ENCODE results near the gene NFIX.

The NFIX gene

DNA sequence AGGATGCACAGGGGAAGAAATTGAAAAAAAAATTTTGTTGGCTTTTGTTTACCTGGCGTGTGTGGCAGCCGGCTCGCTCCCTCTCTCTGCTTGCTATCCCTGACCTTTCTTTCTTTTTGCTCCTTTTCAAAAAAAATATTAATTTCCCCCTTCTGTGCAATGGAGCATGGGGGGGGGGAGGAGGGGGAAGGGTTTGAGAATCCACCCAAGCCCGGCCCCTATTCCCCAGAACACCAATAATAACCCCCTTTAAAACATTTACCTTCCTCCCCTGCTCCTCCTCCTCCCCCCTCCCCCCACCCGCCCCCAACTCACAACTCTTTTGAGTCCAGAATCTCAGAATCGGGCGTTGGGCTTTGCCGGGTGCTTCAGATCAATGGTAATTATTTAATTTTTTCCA is 28.4 kb downstream of the NFIX start:
- DNase-seq, result no peak

DNA sequence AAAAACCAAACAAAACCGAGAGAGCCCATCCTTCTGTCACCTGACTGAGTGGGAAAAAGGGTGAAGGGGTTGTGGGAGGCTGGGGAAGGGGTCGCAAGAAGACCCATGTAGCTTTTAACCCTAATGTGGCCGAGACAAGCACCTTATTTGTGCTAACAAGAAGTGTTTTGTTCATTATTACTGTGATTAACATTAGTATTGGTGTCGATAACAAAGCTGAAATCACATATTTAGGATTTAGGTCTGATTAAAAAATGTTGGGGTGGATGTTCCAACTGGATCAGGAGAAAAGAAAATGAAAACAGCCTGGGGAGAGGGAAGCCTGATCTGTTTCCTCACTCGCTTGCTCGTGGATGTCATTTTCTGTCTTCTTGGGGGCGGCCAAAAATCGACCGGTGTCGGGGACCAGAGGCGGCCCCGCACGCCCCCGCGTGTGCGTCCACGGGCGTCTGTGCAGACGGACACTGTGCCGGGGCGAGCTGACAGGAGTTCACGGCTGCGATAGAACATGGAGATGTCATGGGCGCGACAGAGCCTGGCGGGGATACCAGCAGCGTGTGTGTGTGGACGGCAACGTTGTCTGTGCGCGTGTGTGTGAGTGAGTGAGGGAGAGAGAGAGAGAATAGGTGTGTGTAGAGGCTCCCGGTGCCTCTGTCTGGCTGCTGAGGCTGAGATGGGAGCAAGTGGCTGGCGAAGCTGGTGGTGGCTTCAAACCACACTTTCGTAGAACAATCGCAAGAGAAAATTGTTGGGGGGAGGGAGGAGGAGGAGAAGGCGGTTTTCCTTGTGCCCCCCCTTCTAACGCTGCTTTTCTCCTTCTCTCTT is 29.1 kb downstream of the NFIX start:
- no peak for DNase-seq

DNA sequence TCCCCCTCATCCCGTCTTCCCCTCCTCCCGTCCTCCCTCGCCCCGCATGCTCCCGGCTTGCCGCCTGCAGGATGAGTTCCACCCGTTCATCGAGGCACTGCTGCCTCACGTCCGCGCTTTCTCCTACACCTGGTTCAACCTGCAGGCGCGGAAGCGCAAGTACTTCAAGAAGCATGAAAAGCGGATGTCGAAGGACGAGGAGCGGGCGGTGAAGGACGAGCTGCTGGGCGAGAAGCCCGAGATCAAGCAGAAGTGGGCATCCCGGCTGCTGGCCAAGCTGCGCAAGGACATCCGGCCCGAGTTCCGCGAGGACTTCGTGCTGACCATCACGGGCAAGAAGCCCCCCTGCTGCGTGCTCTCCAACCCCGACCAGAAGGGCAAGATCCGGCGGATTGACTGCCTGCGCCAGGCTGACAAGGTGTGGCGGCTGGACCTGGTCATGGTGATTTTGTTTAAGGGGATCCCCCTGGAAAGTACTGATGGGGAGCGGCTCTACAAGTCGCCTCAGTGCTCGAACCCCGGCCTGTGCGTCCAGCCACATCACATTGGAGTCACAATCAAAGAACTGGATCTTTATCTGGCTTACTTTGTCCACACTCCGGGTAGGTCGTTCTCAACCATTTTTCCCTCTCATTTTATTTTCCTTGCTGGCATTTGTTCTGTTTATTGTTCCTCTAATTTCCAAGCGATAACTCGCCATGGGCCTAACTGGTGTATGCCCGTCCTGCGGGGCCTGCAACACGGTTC is 29.8 kb downstream of the NFIX start:
- DNase-seq, result no peak

DNA sequence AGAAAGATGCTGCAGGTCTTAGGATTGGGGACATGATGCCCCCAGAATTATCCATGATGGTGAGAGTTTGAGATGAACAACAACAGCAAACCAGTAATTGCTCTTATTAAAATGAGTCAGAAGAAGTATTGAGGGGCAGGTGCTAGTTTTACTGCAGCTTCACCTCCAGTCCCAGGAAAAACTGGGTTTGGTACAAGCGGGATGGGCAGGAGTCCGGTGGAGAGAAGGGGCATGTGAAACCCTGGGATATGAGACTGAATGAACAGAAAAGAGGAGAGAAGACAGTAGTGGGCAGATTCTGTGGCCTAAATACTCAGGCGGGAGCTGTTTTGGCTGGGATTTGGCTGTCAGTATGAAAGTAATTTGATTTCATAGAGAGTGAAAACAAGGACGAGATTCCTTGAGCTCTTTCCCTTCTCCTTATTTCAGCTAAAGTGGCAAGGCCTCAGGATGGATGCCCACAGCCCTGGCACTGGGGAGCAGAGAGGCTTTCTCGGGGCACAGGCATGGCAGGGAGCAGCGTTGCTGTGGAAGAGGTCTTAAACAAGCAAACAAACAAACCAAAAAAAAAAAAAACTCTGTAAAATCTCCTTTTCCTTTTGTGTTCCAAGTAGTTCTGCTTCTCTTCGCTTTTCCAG is 30.7 kb downstream of the NFIX start:
- DNase-seq, result no peak

DNA sequence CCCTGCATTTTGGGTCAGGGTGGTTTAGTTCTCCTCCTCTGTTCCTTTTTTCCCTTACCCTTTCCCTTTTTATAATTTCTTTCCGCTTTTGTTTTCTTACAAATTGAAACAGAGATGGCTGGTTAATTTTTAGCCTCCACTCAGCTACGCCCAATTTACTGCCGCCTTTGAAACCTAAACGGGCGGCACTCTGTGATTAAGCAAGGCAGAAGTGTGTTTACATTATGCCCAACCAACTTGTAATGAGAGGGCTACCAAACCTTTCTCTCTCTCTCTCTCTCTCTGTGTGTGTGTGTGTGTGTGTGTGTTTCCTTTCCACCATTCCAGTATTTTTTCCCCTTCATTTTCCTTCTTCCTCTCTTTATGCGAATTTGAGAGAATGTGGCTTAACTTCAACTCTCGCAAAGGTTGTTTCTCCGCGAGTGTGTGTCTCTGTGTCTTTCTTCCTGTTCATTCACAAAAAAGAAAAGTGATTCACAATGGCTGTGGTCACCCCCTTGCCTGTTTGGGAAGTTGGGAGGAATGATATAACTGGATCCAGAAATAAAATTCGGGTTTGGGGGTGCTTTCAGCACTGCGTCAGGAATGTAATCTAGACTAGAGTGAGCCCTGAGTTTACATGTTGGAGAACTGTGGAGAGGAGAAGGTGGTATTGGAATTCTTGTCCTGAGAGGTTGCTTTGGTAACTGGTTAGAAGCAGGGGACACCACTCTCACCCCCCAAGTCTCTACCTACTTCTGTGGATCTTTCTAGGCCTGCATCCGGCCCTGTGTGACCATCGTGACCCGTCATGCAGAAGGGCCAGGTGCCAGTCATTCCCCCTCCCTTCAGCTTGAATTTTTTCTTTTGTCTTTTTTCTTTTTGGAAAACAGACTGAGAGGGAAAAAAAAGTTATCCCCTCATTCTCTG is 31.4 kb downstream of the NFIX start:
- no peak for DNase-seq

DNA sequence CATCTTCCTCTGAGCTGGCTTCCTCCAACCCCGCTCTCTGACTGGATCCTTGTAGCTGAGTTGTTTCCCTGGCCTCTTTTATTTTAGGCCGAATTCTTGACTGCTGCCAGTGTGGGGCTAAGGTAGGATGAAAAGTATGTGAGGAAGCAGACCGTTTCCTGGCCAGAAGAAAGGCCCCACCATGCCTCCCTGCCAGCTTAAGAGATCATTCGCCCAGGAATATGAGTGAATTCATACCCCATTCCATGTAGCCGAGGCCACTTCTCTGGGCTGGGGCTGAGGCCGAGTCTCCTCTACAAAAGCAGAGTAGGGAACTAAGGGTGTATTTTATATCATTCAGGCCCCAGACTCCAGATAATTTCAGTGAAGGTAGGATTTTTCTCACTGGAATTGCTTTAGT is 32.3 kb downstream of the NFIX start:
- no peak for DNase-seq

DNA sequence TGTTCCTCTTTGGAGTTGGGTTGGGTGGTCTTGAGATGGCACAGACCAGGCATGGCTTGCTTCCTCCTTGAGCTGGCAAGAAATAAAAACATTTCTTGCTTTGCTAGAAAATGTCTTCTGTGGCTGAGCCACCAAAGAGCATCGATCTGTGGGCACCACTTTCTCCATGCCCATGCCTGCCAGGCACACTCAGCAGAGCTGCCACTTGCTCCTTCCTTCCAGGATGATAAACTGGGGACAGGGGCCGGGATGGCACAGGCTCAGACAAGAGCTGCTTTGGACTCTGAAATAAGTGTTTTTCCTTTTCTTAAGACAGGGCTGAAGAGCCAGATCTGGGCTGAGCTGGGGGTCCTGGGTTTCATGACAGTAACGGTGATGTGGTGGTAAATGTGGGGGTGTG is 32.8 kb downstream of the NFIX start:
- no peak for DNase-seq

DNA sequence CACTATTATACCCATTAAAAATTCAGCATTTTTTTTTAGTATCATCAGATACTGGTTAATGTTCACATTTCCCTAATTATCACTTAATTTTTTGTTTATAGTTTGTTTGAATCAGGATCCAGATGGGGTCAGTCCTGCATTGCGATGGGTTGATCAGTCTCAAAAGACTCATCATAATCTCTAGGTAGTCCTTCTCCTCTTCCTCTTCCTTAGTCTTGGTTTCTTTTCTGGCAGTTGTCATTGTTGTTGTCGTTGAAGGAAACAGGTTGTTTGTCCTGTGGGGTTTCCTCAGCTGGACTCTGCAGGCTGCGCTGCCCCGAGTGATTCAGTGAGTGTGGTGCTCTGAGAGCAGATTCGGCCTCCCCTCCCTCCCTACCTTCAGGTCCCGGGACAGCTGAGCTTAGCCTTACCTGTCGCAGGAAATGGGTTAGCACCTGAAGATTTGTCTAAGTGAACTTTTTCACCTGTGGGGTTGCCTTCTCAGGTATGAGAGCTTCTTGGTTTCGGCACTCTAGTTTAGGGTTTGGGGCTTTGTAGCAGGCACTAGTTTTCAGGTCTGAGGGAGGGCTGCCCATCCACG is 34.1 kb downstream of the NFIX start:
- DNase-seq, result no peak

DNA sequence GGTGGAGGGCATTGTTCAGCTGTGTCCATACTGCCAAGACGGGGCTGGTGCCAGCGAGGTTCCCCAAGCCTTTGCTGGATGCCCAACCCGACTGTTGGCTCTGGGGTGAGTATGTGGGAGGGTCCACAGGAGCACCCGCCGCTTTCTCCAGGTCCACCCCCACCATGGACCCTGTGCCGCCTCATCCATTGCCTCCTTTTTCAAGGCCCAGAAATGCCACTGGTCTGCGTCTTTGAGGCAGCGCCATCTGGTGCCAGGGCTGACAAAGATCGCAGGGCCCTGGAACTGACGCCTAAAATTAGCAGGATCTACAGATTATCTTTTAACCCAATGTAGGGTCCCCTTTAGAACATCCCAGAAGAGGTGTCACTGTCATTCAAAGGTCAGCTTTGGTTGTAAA is 34.6 kb downstream of the NFIX start:
- no peak for DNase-seq

DNA sequence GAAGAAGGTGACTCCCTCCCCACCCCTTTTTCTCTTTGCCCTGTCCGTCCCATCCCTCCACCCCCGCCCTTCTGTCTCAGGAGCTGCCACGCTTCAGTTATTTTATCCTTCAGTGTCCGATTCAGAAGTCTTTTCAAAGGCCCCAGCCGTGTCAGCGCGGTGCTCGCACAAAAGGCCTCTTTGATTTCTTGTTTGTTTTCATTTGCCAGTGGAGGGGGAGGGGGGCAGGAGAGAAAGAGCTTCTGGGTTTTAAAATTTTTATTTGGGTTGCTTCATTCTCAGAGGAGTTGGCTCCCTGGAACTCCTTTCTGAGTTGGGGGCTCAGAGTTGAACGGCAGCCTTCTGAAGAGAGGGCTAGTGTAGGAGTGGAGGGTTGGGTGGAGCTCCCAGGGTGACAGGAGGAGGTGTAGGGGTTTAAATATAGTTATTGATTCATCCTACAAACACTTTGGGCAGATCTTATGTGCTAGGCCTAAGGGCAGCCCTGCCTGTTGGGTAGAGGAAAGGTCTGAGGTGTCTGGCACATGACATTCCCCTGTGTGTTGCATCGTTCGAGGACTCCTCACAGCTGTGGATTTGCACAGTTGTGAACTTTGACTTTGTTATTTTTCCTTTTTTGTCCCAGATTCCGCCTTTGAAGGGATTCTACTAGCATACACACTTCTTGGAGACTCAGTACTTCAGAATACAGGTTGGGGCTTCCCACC is 36.8 kb downstream of the NFIX start:
- DNase-seq, result no peak

DNA sequence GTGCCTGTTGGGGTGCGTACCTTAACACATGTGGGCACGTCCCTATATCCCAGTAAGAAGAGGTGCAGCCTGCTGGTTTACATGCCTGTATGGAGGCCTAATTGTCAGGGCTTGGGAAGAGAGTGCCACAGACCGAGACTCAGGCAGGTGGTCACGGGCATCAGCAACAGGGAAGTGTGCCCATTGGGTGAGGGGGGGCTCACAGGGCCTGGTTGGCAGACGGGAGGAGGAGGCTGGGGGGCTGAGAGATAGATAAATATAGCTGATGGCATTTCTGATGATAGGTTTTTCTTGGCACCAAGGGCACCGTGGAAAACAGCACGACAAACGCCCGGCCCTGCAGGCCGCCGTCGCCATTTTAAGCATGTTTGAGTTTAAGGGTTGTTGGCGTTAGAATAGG is 37.6 kb downstream of the NFIX start:
- DNase-seq, result no peak

DNA sequence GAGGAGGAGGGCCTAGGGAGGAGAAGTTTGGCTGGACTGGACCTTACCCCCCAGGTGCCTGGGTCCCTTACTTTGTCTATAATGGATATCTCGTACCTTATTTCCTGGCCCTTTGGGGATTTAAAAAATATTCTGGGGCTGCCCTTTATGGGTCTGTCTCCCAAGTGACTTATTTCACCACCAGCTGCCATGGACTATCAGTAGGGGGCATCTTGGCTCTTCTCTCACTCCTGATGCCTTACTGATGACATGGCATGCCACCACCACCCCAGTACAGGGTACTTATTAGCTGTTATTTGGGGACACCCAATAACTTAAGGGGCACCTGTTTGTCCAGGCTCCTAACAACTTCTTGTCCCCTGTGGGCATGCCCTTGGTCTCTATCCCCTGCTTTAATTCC is 38.0 kb downstream of the NFIX start:
- no peak for DNase-seq

DNA sequence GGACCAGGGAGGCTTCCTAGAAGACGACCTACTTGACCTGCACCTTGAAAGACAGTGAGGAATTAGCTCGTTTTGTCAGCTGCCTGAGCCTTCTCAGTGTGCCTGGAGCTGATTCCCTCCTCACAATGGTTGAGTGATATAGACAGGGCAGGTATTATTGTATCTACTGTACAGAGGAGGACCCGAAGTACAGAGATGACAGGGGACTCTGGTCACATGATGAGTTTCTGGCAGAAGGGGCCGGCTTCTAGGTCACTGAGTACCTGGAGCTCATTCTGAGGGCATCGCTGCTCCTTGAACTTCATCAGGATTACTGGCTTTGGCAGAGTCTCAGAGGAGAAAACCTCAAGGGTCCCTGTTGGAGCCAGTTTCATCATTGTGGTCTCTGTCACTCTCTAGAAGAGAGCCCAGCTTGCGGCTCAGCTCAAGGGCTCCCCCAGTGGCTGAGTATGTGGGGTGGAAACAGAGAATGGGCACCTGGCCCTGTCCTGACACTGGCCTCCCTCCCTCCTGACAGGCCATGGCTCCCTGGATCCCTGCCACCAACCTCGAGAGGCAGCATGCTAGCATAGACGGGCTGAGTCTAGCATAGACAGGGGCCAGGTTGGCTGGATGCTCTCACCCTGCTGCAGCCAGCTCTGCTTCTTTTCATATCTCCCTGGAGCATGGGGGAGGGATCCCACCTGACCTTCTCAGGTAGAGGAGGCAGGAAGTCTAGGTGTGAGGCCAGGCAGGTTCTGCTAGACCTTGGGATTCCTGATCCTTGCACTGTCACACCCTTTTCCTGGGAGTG is 38.7 kb downstream of the NFIX start:
- peak; percentile 44 for DNase-seq

DNA sequence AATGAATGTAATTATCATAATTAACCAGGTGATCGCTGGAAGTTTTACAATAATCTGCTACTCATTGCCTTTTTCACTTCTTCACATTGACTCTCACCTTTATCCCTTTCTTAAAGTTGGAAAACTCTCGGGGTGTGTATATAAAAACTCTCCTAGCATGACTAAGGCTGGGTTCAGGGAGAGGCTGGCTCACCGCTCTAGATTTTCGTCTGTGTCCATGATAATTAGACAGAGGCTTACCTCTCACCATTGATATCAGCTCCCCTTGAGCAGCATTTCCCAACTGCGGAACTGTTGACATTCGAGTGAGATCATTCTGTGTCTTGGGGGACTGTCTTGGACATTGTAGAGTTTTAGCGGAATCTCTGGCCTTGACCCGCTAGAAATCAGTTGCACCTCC is 39.4 kb downstream of the NFIX start:
- DNase-seq, result no peak

DNA sequence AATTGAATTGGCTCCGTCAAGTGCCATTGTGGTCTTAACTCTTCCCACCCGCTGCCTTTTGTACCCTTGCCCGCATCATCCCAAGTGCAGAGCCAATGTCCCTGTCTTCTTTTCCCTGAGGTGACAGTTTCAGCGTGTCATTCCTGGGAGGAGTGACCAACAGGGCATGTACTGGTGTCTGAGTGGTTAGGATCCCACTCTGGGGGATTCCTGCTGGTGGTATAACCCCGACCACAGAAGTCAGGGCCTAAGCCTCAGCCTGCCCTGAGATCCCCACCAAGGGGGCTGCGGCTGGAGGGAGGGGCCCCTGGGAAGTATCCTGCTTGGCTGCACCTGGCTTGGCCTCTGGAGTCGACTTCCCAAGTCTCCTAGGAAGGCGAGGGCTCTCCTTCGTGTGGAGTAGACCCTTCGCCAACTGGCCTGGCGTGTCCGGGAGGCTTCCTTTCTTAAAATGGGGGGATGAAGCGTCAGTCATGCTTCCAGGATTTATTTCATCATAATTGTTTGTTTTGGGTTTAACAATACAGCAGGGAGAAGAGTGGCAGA is 40.6 kb downstream of the NFIX start:
- DNase-seq, result no peak

DNA sequence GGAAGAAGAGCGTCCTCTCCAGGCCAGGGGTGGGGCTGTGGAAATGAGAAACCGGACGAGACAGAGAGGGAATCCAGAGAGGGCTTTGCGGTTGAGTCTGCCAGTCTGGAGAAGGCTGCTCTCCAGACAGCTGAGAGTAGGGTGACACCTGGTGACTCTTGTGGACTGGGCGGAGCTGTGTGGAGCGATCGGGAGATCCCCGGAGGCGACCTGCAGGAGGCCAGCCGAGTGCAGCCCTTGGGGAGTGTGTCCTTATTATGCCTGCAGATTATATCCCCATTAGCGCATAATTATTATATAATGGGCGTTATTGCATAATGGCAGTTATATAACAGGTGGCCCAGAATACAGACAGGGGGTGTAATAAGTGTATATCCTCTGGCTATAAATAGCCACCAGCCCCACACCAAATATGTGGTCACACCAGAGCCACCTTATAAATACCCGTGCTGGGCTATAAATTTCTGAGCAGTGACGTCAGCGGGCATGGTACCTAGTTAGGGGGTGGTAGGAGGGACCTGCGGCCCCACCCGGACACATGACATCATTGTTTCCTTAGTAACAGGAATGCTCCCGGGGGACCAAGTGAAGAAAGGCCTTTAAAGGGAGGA is 41.2 kb downstream of the NFIX start:
- DNase-seq, result no peak

DNA sequence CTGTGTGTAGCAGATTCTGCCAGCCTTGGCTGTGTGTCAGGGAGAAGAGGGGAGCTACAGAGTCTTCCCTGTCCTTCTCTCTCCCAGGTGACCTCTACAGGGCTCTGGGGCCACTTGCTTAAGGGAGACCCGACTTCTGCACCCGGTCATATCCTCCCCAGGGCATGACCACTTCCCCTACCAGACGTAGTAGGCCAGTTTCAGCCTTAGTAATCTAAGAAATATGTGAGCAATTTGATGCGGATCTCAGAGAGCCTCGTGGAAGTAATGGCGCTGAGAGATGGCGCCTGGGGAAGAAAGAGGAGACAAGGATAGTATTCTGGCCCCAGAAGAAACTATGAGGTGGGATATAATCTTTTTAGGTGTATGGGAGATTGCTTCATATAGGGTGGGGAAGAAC is 41.9 kb downstream of the NFIX start:
- DNase-seq, result no peak

DNA sequence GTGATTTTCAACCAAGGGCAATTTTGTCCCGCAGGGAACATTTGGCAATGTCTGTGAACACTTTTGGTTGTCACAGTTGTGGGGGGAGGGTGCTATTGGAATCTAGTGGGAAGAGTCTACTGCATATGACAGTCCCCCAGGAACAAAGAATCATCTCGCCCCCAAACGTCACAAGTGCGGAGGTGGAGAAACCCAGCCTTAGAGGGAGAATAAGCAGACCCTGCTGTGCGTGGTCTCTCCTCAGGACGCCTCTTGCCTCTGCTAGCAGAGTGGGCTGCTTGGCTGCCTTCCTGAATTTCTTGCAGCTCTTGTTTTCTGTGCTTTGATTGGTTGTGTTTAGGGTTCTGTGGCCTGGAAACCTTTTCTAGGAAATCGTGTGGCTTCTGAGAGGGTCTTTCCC is 42.5 kb downstream of the NFIX start:
- DNase-seq, result no peak

DNA sequence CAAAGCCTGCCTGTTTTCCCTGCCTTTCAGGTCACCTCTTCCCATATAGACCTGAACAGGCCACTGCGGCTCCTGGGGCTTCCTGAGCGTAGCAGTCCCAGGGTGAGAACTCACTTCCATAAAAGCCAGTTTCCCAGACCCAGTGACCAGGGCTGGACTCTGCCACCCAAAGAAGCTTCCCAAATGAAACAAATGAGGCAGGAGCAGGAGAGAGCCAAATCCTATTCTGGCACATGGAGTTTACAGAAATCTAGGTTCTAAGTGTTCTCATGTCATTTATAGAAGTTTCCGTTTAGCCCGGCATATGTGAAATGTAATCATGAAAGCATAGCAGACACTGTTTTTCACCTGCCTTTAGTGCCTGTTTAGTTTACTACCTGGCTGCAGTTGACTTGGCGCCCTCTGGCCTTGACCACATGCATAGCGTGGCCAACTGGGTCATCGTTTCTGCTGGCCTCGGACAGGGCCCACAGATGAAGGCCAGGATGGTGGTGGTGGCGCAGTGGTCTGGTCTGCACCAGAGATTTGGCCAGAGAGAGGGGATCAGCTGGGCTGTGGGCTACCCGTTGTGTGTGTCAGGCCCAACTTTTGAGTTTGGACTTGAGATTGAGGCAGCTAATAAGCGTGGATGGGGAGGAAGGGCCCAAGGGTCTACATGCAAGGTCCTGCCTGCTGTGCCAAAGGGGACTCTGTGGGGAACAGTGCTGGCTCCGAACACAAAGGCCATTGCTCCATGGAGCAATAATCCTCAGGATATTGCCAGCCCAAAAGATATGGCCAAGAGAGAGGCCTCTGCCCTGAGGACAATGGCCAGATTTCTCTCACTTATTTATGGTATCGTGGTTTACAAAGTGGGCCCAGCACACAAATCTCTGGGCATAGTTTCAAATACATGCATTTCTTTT is 43.3 kb downstream of the NFIX start:
- no peak for DNase-seq
